Bronchial epithelial cell (primary cell): ENCODE measurements around the gene KLHL36. TPM values are rescaled to one million over a fixed set of nuclear protein-coding genes. Genes with fewer than 3 reads are reported as not detected.
A peak's percentile ranks its signal among the peaks of the same experiment; 100 is the strongest.

Experiments
- DNase-seq: peaks from one replicate; pipeline ENCODE4 v3.0.0-alpha.2; 2010; ENCODE audit warnings: low read depth
- FAIRE-seq: peaks from 2 replicates; lab custom pipeline; 2011; peaks lifted over from hg19 to GRCh38; lab: Jason Lieb, UNC
- H3K27me3 ChIP-seq: 2 replicates; pipeline ENCODE4 v1.5.1; 2011; ENCODE audit warnings: low read length; ENCODE audit not compliant: control insufficient read depth, insufficient read depth
- H3K36me3 ChIP-seq: 2 replicates; pipeline ENCODE4 v1.5.1; 2011; ENCODE audit warnings: low read length; ENCODE audit not compliant: control insufficient read depth, insufficient read depth
- H3K4me3 ChIP-seq: 2 replicates; pipeline ENCODE4 v1.5.1; 2011; ENCODE audit warnings: mild to moderate bottlenecking, low read depth, low read length, control low read depth
- CTCF ChIP-seq: IDR thresholded peaks from 2 replicates; pipeline ENCODE4 v1.5.1; 2011; ENCODE audit warnings: mild to moderate bottlenecking, moderate library complexity, low read length, control low read depth, inconsistent platforms; ENCODE audit not compliant: insufficient read depth, severe bottlenecking
- total RNA-seq: library from RNA; depleted of rRNA; stranded (reverse); fragments of >200 nt; gene quantifications from 2 replicates; pipeline ENCODE4 v1.2.1, GENCODE V29; 2014

The KLHL36 gene
- total RNA-seq, 1 donor from 2014 or later: 78.7 TPM

- FAIRE-seq: no peak
- Histone ChIP-seq H3K36me3 (peaks cover 4% of the 10 kb centered on the region), H3K27me3 (no peaks in the 10 kb centered on the region), H3K4me3 (no peak overlapping the region)
- DNase-seq: no peak
- no peak for TF ChIP-seq CTCF
Observed at GRCh38 chr16:84670063-84670462, 21.8 kb downstream of the KLHL36 start.

- Histone ChIP-seq H3K27me3 (peaks cover 4% of the 10 kb centered on the region), H3K4me3 (no peak overlapping the region), H3K36me3 (no peaks in the 10 kb centered on the region)
- no peak for FAIRE-seq
- DNase-seq: peak; percentile 51
- peak; percentile 92 for TF ChIP-seq CTCF
Observed at GRCh38 chr16:84672276-84673202, 24.2 kb downstream of the KLHL36 start.

GRCh38 chr16:84673203-84673535 lies 24.9 kb downstream of the KLHL36 start:
- H3K4me3 ChIP-seq: no peak overlapping the region
- TF ChIP-seq CTCF: no peak
- FAIRE-seq (no peak), DNase-seq (peak; percentile 78)
- no peaks in the 10 kb centered on the region for H3K36me3 ChIP-seq
- H3K27me3 ChIP-seq: peaks cover 6% of the 10 kb centered on the region

GRCh38 chr16:84673561-84673960 lies 25.2 kb downstream of the KLHL36 start:
- DNase-seq (no peak), FAIRE-seq (no peak)
- no peak for TF ChIP-seq CTCF
- Histone ChIP-seq H3K4me3 (no peak overlapping the region), H3K27me3 (peaks cover 6% of the 10 kb centered on the region), H3K36me3 (no peaks in the 10 kb centered on the region)

- FAIRE-seq: no peak
- H3K36me3 ChIP-seq: no peaks in the 10 kb centered on the region
Observed at GRCh38 chr16:84675423-84675822, 27.1 kb downstream of the KLHL36 start.

More at GRCh38 chr16:84675423-84675822, 27.1 kb downstream of the KLHL36 start:
- no peak for TF ChIP-seq CTCF
- Histone ChIP-seq H3K4me3 (no peak overlapping the region), H3K27me3 (peaks cover 6% of the 10 kb centered on the region)
- DNase-seq: no peak
